Fibroblast of lung (primary cell): Measurements from ENCODE around the gene DIP2C. TPM values are rescaled to one million over a fixed set of nuclear protein-coding genes. Genes with fewer than 3 reads are reported as not detected.

ENCODE experiments used
- DNase-seq, 2 donors: peaks; one replicate each; pipeline versions ENCODE4 v3.0.0 to v3.0.0-alpha.2; 2010; ENCODE audit warnings: low read depth in 2 of 2
- H2AFZ ChIP-seq: 2 replicates; pipeline ENCODE4 v1.5.1; 2012; ENCODE audit warnings: low read length, control low read depth, inconsistent platforms
- H3K27ac ChIP-seq: 2 replicates; pipeline ENCODE4 v1.5.1; 2011; ENCODE audit warnings: low read length, control low read depth; ENCODE audit not compliant: insufficient read depth
- H3K27me3 ChIP-seq: 2 replicates; pipeline ENCODE4 v1.5.1; 2011; ENCODE audit warnings: mild to moderate bottlenecking, low read length; ENCODE audit not compliant: control insufficient read depth, insufficient read depth
- H3K36me3 ChIP-seq: 2 replicates; pipeline ENCODE4 v1.5.1; 2011; ENCODE audit warnings: low read length; ENCODE audit not compliant: control insufficient read depth, insufficient read depth
- H3K4me1 ChIP-seq: 2 replicates; pipeline ENCODE4 v1.5.1; 2011; ENCODE audit warnings: low read length; ENCODE audit not compliant: control insufficient read depth, insufficient read depth; ENCODE audit errors: extremely low read depth
- H3K4me2 ChIP-seq: 2 replicates; pipeline ENCODE4 v1.5.1; 2011; ENCODE audit warnings: low read length, control low read depth; ENCODE audit not compliant: insufficient read depth; ENCODE audit errors: extremely low read depth
- H3K4me3 ChIP-seq, 4 experiments: fragments of 200-600 bp in 1 of 4; sonication (generic) in 1 of 4; replicated peaks in 1 of 4; 2 replicates each; pipeline ENCODE4 v1.5.1; 2011 to 2016; ENCODE audit warnings: low read length in 4 of 4, low read depth in 3 of 4, mild to moderate bottlenecking in 3 of 4, control low read depth in 2 of 4, inconsistent platforms in 1 of 4, mixed read lengths in 1 of 4; ENCODE audit not compliant: insufficient read depth in 1 of 4; ENCODE audit errors: control extremely low read depth in 1 of 4
- H3K79me2 ChIP-seq: 2 replicates; pipeline ENCODE4 v1.5.1; 2012; ENCODE audit warnings: mild to moderate bottlenecking, low read length, inconsistent platforms; ENCODE audit not compliant: control insufficient read depth, insufficient read depth
- H3K9ac ChIP-seq: 2 replicates; pipeline ENCODE4 v1.5.1; 2011; ENCODE audit warnings: mild to moderate bottlenecking, low read length, control low read depth; ENCODE audit not compliant: insufficient read depth
- H3K9me3 ChIP-seq: 2 replicates; pipeline ENCODE4 v1.5.1; 2012; ENCODE audit warnings: low read depth, low read length; ENCODE audit not compliant: control insufficient read depth, insufficient read depth
- H4K20me1 ChIP-seq: 2 replicates; pipeline ENCODE4 v1.5.1; 2011; ENCODE audit warnings: low read length; ENCODE audit not compliant: control insufficient read depth, insufficient read depth; ENCODE audit errors: extremely low read depth
- CTCF ChIP-seq, 2 donors: IDR thresholded peaks in 1 of 2; conservative IDR thresholded peaks in 1 of 2; 1 replicate in 1 of 2; 2 replicates in 1 of 2; pipeline ENCODE4 v1.5.1; 2011 to 2012; ENCODE audit warnings: low read length in 2 of 2, control low read depth in 1 of 2, inconsistent platforms in 1 of 2, low read depth in 1 of 2, mild to moderate bottlenecking in 1 of 2
- EZH2 ChIP-seq: IDR thresholded peaks from 2 replicates; pipeline ENCODE4 v1.5.1; 2012; ENCODE audit warnings: low read length, control low read depth, mild to moderate bottlenecking; ENCODE audit errors: missing control alignments
- polyA plus RNA-seq, 2 donors: library from polyadenylated mRNA; depleted of rRNA in 1 of 2; stranded (reverse) in 1 of 2; unstranded in 1 of 2; fragments of >200 nt; gene quantifications; 2 replicates each; pipeline ENCODE4 v1.2.1, GENCODE V29; 2011 to 2012; ENCODE audit warnings: missing spikeins in 1 of 2
- total RNA-seq: library from RNA; depleted of rRNA; stranded (reverse); fragments of >200 nt; gene quantifications from 2 replicates; pipeline ENCODE4 v1.2.1, GENCODE V29; 2014

DIP2C gene
- total and polyA plus RNA-seq, 2 donors (not counting 1 experiment from before 2014, with no cell fraction given), result 10.7 to 18.3 TPM

- peak overlapping the region; percentile 25 for H3K4me2 ChIP-seq
- H3K4me3 ChIP-seq, result no peak overlapping the region
- H2AFZ ChIP-seq, result no peak overlapping the region
Observed at GRCh38 chr10:624605-625332, 64.7 kb downstream of the DIP2C start.

DNA sequence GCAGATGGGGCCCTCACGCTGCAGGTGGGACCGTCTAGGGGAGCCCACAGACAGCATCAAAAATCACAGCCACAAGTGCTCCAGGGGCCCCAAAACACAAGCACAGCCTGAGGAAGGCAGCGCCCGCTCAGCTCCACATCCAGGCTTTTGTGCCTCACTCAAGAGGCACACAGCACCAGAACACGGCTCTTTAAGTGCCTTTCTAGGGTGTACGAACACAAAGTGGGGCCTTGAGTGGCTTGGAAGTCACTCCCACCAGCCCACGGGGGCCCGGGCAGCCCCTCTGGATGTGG, 65.2 kb downstream of the DIP2C start:
- H3K9ac ChIP-seq, result no peak overlapping the region
- no peaks in the 10 kb centered on the region for H4K20me1 ChIP-seq
- no peak overlapping the region for H3K4me3 ChIP-seq
- H3K4me2 ChIP-seq, result no peak overlapping the region
- TF ChIP-seq CTCF (conservative IDR thresholded peaks at IDR 0.05 in 1 of 2, IDR thresholded peaks at IDR 0.05 in 1 of 2; ENCODE audit: low read depth in 1 of 2, low read length in 2 of 2) (no peak), EZH2 (no peak)
- H3K36me3 ChIP-seq, result no peaks in the 10 kb centered on the region
- H3K4me1 ChIP-seq, result peaks cover 18% of the 10 kb centered on the region
- no peak for DNase-seq
- peaks cover 33% of the 10 kb centered on the region for H3K79me2 ChIP-seq
- no peak overlapping the region for H2AFZ ChIP-seq
- no peaks in the 10 kb centered on the region for H3K9me3 ChIP-seq
- H3K27me3 ChIP-seq, result no peaks in the 10 kb centered on the region
- peak overlapping the region; percentile 73 for H3K27ac ChIP-seq

More at GRCh38 chr10:624605-625332, 64.7 kb downstream of the DIP2C start:
- Histone ChIP-seq H3K4me1 (peaks cover 18% of the 10 kb centered on the region), H3K79me2 (peaks cover 32% of the 10 kb centered on the region), H3K9me3 (no peaks in the 10 kb centered on the region), H3K27ac (peak overlapping the region; percentile 73), H3K27me3 (no peaks in the 10 kb centered on the region), H3K9ac (peak overlapping the region; percentile 52), H4K20me1 (no peaks in the 10 kb centered on the region), H3K36me3 (no peaks in the 10 kb centered on the region)
- TF ChIP-seq EZH2, result no peak
- no peak for TF ChIP-seq CTCF (conservative IDR thresholded peaks at IDR 0.05 in 1 of 2, IDR thresholded peaks at IDR 0.05 in 1 of 2; ENCODE audit: low read depth in 1 of 2, low read length in 2 of 2)
- peak; percentile 78 to 91 for DNase-seq

- Histone ChIP-seq H3K4me1 (peaks cover 18% of the 10 kb centered on the region), H3K36me3 (no peaks in the 10 kb centered on the region), H3K27me3 (no peaks in the 10 kb centered on the region), H3K4me2 (no peak overlapping the region), H3K27ac (no peak overlapping the region), H4K20me1 (no peaks in the 10 kb centered on the region), H3K4me3 (no peak overlapping the region), H2AFZ (no peak overlapping the region), H3K9ac (no peak overlapping the region), H3K9me3 (no peaks in the 10 kb centered on the region), H3K79me2 (peaks cover 33% of the 10 kb centered on the region)
- TF ChIP-seq CTCF (conservative IDR thresholded peaks at IDR 0.05 in 1 of 2, IDR thresholded peaks at IDR 0.05 in 1 of 2; ENCODE audit: low read depth in 1 of 2, low read length in 2 of 2), result no peak
- TF ChIP-seq EZH2, result no peak
- DNase-seq, result peak in 1 of 2 donors; percentile 58
Observed at GRCh38 chr10:623477-624311, 65.8 kb downstream of the DIP2C start.
